Adipose tissue (tissue), 3 donors: ENCODE data around the gene LOC101059915. TPM values are rescaled to one million over a fixed set of nuclear protein-coding genes. Genes with fewer than 3 reads are reported as not detected.
"Not testable (repeated sequence)": the region's sequence is repeated elsewhere in the genome, so short reads cannot be mapped to it uniquely, and the experiment has no call there.

ENCODE experiments used
- H3K27ac ChIP-seq: one replicate; pipeline ENCODE4 v1.5.1; 2013; ENCODE audit warnings: low read depth, low read length
- WGBS, 3 donors: extraction: QIAGEN DNeasy Blood & Tissue Kit; methylation state at CpG; one replicate each; pipeline ENCODE4 v1.1.7; 2013; 5-methylcytosine and 5-hydroxymethylcytosine counted together
- polyA plus RNA-seq, 3 donors: library from polyadenylated mRNA; stranded (reverse); fragments of 200-250 nt; gene quantifications; one replicate each; pipeline ENCODE4 v1.2.3, GENCODE V29; 2013
- donor health status: healthy with polysubstance abuse.
- donor health status: Bipolar disorder and iron deficiency.
- donor health status: healthy.

The LOC101059915 gene

GRCh38 chrX:71714064-71714463 lies 46.7 kb downstream of the LOC101059915 start:
- WGBS, 3 donors, result no CpG with 5 or more reads among the region's 14 CpGs
- not testable (repeated sequence) for H3K27ac ChIP-seq

DNA sequence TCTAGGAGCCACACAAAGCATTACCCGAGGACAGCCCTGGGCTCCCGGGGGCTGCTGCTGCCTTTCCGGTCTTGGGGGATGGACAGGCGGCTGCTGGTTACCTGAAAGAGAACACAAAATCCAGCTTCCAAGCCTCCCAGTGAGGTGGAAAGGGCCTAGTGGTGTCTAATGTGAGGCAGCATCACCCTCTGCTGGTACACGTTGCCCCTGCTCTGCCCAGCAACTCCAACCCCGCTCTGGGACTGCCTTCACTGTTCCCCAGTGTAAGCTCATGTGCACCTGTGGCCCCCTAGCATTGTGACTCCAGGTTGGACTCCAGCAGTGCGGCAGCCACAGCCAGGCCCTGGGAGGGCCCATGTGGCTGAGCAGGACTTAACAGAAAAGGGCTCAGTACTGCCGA lies 48.2 kb downstream of the LOC101059915 start:
- WGBS, 3 donors, result no CpG with 5 or more reads among the region's 8 CpGs
- not testable (repeated sequence) for H3K27ac ChIP-seq

DNA sequence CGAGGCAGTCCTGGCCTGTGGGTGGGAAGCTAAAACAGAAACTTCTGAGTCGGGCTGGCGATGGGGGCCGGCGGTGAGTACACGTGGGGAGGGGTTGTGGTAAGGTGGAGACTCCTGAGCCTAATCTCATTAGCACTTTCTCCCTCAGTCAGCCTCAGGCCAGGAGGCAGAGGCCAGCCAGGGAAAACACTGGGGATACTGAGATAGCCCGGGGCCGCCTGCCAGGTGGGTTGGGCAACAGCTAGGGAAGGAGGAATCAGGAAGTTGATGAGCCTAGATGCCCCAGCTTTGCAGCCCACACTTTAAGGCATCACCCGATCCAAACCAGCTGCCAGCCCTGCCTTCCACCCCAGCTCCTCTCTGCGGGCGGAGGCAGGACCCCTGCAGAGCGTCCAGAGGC lies 49.0 kb downstream of the LOC101059915 start:
- no CpG with 5 or more reads among the region's 12 CpGs for WGBS, 3 donors
- H3K27ac ChIP-seq, result not testable (repeated sequence)

DNA sequence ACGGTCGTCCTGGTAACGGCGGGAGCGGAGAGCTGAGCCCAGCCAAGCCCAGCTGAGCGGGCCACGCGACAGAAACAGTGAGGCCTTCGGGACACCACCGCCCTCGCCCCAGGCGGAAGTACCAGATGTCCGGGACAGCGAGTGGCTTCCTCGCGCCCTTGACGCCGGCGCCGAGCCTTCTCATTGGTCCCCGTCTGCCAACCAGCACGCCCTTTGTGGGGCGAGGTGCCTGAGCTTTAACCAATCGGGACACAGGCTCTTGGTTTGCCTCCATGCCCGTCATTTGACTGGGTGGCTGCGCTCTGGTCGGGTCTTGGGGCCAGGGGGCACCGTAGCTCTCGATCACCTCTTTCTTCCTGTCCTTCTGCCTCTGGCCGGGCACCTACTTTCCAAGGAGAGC lies 50.8 kb downstream of the LOC101059915 start, which contains the start of gene CXorf49:
Gene CXorf49, minus strand, starts transcription at position 101 of the 400 bp plus-strand sequence. CDS start 134 bp downstream, outside the sequence.
- not testable (repeated sequence) for H3K27ac ChIP-seq
- WGBS, 3 donors, result no CpG with 5 or more reads among the region's 30 CpGs

GRCh38 chrX:71719195-71719594 lies 51.8 kb downstream of the LOC101059915 start:
- H3K27ac ChIP-seq, result not testable (repeated sequence)
- WGBS, 3 donors, result 97% methylated on average over 6 of the region's 30 CpGs; no CpG with 5 or more reads in 2 of the 3 donors

DNA sequence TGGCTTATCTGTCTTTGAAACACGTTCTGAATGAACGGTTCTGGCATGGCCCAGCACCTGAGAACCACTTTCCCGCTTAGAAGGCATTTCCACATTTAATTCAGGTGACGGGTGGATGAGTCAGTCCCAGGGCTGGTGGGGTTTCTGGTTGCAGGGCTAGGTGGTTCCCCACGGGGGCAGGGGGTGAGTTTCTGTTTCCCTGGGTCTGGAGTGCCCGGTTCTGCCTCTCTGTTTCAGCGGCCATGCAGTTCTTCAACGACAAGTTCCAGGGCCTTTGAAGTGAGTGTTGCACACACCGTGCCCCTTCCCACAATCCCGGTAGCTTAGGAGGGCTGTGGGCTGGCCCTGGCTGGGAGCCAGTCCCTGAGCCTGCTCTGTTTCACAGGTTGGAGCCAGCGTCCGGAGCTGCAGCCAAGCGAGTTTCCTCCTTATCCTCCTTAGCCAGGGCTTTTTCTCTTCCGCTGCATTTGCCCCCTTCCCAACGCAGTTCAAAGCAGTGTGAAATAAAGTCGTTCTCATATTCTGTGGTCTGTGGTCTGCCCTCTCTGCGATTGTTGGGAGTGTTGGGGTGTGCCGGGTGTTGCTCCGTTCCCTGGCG lies 53.0 kb downstream of the LOC101059915 start:
- WGBS, 3 donors, result no CpG with 5 or more reads among the region's 20 CpGs
- H3K27ac ChIP-seq, result not testable (repeated sequence)

Other genes with a start within 250 kb of the LOC101059915 start
- gene OGT, start 134.4 kb upstream of the LOC101059915 start, polyA plus RNA-seq, result 10 to 100 TPM; 23.6 to 44.7 (median 39.4) TPM
- gene GCNA, start 89.1 kb upstream of the LOC101059915 start, polyA plus RNA-seq, result 1 to 10 TPM in 2 of 3 donors, under 1 TPM in 1; 0.67 to 1.8 (median 1.7) TPM
- gene CXCR3, start 49.0 kb upstream of the LOC101059915 start, polyA plus RNA-seq, result under 1 TPM; 0.12 to 0.36 (median 0.22) TPM
- gene CXorf49, start 50.7 kb downstream of the LOC101059915 start, polyA plus RNA-seq, result 1 to 10 TPM in 1 of 3 donors, under 1 TPM in 1, not detected in 1; 0.40 to 1.2 TPM
- 1 to 10 TPM in 1 of 3 donors, under 1 TPM in 1, not detected in 1; 0.40 to 1.2 TPM for gene CXorf49B, start 95.8 kb downstream of the LOC101059915 start, polyA plus RNA-seq
- 1 to 10 TPM in 2 of 3 donors, under 1 TPM in 1; 0.41 to 3.8 (median 2.3) TPM for gene NHSL2, start 243.3 kb downstream of the LOC101059915 start, polyA plus RNA-seq